HEK293T (cell line): ENCODE measurements around the gene FBXL12.
"Not testable (repeated sequence)": the region's sequence is repeated elsewhere in the genome, so short reads cannot be mapped to it uniquely, and the experiment has no call there.

ENCODE experiments used
- CTCF ChIA-PET: fragments of 350-600 bp; formaldehyde crosslinking; extraction: SDS; loops from one replicate; lab custom pipeline; 2021; ENCODE audit warnings: antibody characterized with exemption, inconsistent platforms; lab: Yijun Ruan, JAX
- POLR2A ChIA-PET: fragments of 350-600 bp; formaldehyde crosslinking; extraction: SDS; loops from one replicate; lab custom pipeline; 2020; ENCODE audit warnings: antibody characterized with exemption, inconsistent platforms; lab: Yijun Ruan, JAX
- DNase-seq: peaks from one replicate; pipeline ENCODE4 v3.0.0; 2012; ENCODE audit warnings: mixed read lengths; ENCODE audit errors: extremely low spot score
- ARNT ChIP-seq: fragments of 450-650 bp; IDR thresholded peaks from 2 replicates; pipeline ENCODE4 v1.6.1; 2017; ENCODE audit warnings: mild to moderate bottlenecking
- BHLHE40 ChIP-seq: fragments of 450-650 bp; IDR thresholded peaks from 2 replicates; pipeline ENCODE4 v1.6.1; 2016; ENCODE audit warnings: mild to moderate bottlenecking, moderate library complexity, borderline replicate concordance
- CTBP1 ChIP-seq: fragments of 450-650 bp; IDR thresholded peaks from 2 replicates; pipeline ENCODE4 v1.6.1; 2016; ENCODE audit warnings: borderline replicate concordance
- ELF4 ChIP-seq: fragments of 450-650 bp; IDR thresholded peaks from 2 replicates; pipeline ENCODE4 v1.6.1; 2017; ENCODE audit warnings: antibody characterized with exemption
- FOXA1 ChIP-seq: fragments of 450-650 bp; IDR thresholded peaks from 2 replicates; pipeline ENCODE4 v1.6.1; 2016; ENCODE audit warnings: mild to moderate bottlenecking
- FOXK2 ChIP-seq: fragments of 450-650 bp; IDR thresholded peaks from 2 replicates; pipeline ENCODE4 v1.6.1; 2016; ENCODE audit warnings: mild to moderate bottlenecking
- FOXM1 ChIP-seq: fragments of 450-650 bp; IDR thresholded peaks from 2 replicates; pipeline ENCODE4 v1.6.1; 2017; ENCODE audit warnings: mild to moderate bottlenecking, borderline replicate concordance
- HDGF ChIP-seq: fragments of 450-650 bp; IDR thresholded peaks from 2 replicates; pipeline ENCODE4 v1.6.1; 2017; ENCODE audit warnings: antibody characterized with exemption, borderline replicate concordance
- L3MBTL2 ChIP-seq: fragments of 450-650 bp; conservative IDR thresholded peaks from 2 replicates; pipeline ENCODE4 v1.6.1; 2016; ENCODE audit warnings: mild to moderate bottlenecking
- LEF1 ChIP-seq: fragments of 450-650 bp; IDR thresholded peaks from 2 replicates; pipeline ENCODE4 v1.6.1; 2017; ENCODE audit warnings: mild to moderate bottlenecking, borderline replicate concordance
- NFRKB ChIP-seq: fragments of 450-650 bp; IDR thresholded peaks from 2 replicates; pipeline ENCODE4 v1.6.1; 2016; ENCODE audit warnings: mild to moderate bottlenecking, moderate library complexity
- PKNOX1 ChIP-seq: fragments of 450-650 bp; IDR thresholded peaks from 2 replicates; pipeline ENCODE4 v1.6.1; 2016
- SP1 ChIP-seq: fragments of 450-650 bp; IDR thresholded peaks from 2 replicates; pipeline ENCODE4 v1.6.1; 2017
- SUZ12 ChIP-seq: fragments of 450-650 bp; IDR thresholded peaks from 2 replicates; pipeline ENCODE4 v1.6.1; 2016; ENCODE audit warnings: mild to moderate bottlenecking
- TARDBP ChIP-seq: fragments of 450-650 bp; IDR thresholded peaks from 2 replicates; pipeline ENCODE4 v1.6.1; 2016
- ZNF384 ChIP-seq: fragments of 450-650 bp; IDR thresholded peaks from 2 replicates; pipeline ENCODE4 v1.6.1; 2016

FBXL12 gene

GRCh38 chr19:9823816-9824215 is 4.9 kb upstream of the FBXL12 start:
- ChIA-PET CTCF (interaction anchor here (0.6 kb wide), 1 partner anchor 653 kb away, joined by 3 read pairs; no protein-coding TSS in a partner anchor), POLR2A (no interaction called here)
- TF ChIP-seq ARNT = no peak
- no peak for TF ChIP-seq FOXM1
- TF ChIP-seq SUZ12 = no peak
- TF ChIP-seq NFRKB = no peak
- no peak for TF ChIP-seq LEF1
- no peak for TF ChIP-seq TARDBP
- no peak for TF ChIP-seq SP1
- TF ChIP-seq BHLHE40 = no peak
- no peak for TF ChIP-seq FOXA1
- TF ChIP-seq CTBP1 = no peak
- TF ChIP-seq FOXK2 = no peak
- no peak for TF ChIP-seq HDGF
- DNase-seq = no peak

GRCh38 chr19:9820034-9820433 is 1.2 kb upstream of the FBXL12 start:
- DNase-seq, CTCF ChIA-PET, POLR2A ChIA-PET: not testable (repeated sequence)

- POLR2A ChIA-PET = interaction anchor here (0.6 to 1.9 kb wide), 7 partner anchors 8 to 384 kb away, joined by 3 to 25 read pairs (median 4); partner anchors contain the start of genes PIN1, UBL5, ZNF266 and ZNF846
- CTCF ChIA-PET = no interaction called here
- DNase-seq = no peak
- TF ChIP-seq PKNOX1 = no peak
- TF ChIP-seq CTBP1 = no peak
- no peak for TF ChIP-seq ZNF384
- TF ChIP-seq ELF4 = no peak
- no peak for TF ChIP-seq FOXK2
- no peak for TF ChIP-seq TARDBP
- no peak for TF ChIP-seq FOXA1
- no peak for TF ChIP-seq BHLHE40
- no peak for TF ChIP-seq ARNT
- no peak for TF ChIP-seq SP1
- TF ChIP-seq L3MBTL2 = no peak
- TF ChIP-seq LEF1 = no peak
- no peak for TF ChIP-seq HDGF
- TF ChIP-seq NFRKB = no peak
- TF ChIP-seq FOXM1 = no peak
- TF ChIP-seq SUZ12 = no peak
Measured at GRCh38 chr19:9819596-9819909, 674 bp upstream of the FBXL12 start.

GRCh38 chr19:9818175-9818733 is 625 bp downstream of the FBXL12 start:
- CTCF ChIA-PET = no interaction called here
- POLR2A ChIA-PET = interaction anchor here (1.0 to 1.9 kb wide), 4 partner anchors 9 to 383 kb away, joined by 3 to 25 read pairs (median 4); partner anchors contain the start of genes UBL5, ZNF266 and ZNF846
- no peak for DNase-seq
- TF ChIP-seq SP1 (no peak), ELF4 (no peak), L3MBTL2 (no peak), NFRKB (no peak), TARDBP (no peak), CTBP1 (no peak), FOXA1 (no peak), BHLHE40 (no peak), HDGF (no peak), FOXK2 (no peak), SUZ12 (no peak), ARNT (no peak), ZNF384 (no peak), LEF1 (no peak)

GRCh38 chr19:9811139-9811538 is 7.7 kb downstream of the FBXL12 start:
- DNase-seq = no peak
- ChIA-PET POLR2A (no interaction called here), CTCF (no interaction called here)

GRCh38 chr19:9808855-9809824 is 9.7 kb downstream of the FBXL12 start:
- no peak for DNase-seq
- TF ChIP-seq SUZ12 (no peak), L3MBTL2 (no peak), ARNT (no peak), HDGF (no peak), LEF1 (no peak), BHLHE40 (no peak), FOXM1 (no peak), TARDBP (no peak), ELF4 (no peak), ZNF384 (no peak), SP1 (no peak), PKNOX1 (no peak), FOXK2 (no peak), NFRKB (no peak), CTBP1 (no peak), FOXA1 (no peak)
- ChIA-PET CTCF (interaction anchor here (0.6 kb wide), 1 partner anchor 27 kb away, joined by 3 read pairs; no protein-coding TSS in a partner anchor), POLR2A (no interaction called here)

More at GRCh38 chr19:9811139-9811538, 7.7 kb downstream of the FBXL12 start:
- no peak for TF ChIP-seq ELF4
- no peak for TF ChIP-seq L3MBTL2
- no peak for TF ChIP-seq BHLHE40
- TF ChIP-seq FOXM1 = no peak
- TF ChIP-seq CTBP1 = no peak
- no peak for TF ChIP-seq FOXK2
- TF ChIP-seq ZNF384 = no peak
- no peak for TF ChIP-seq SUZ12
- no peak for TF ChIP-seq NFRKB
- TF ChIP-seq SP1 = no peak
- no peak for TF ChIP-seq FOXA1
- no peak for TF ChIP-seq LEF1
